Fibroblast of peridontal ligament (primary cell): ENCODE data around the gene GPX4.
"Not testable (repeated sequence)": the region's sequence is repeated elsewhere in the genome, so short reads cannot be mapped to it uniquely, and the experiment has no call there.

Experiments used
- DNase-seq: peaks from one replicate; pipeline ENCODE4 v3.0.0-alpha.2; 2010; ENCODE audit errors: extremely low read depth

GPX4 gene

GRCh38 chr19:1113986-1114483, 10.2 kb downstream of the GPX4 start:
- DNase-seq: no peak

GRCh38 chr19:1114728-1115127, 10.9 kb downstream of the GPX4 start:
- DNase-seq: not testable (repeated sequence)

GRCh38 chr19:1115646-1116420, 12.0 kb downstream of the GPX4 start:
- no peak for DNase-seq

GRCh38 chr19:1116726-1117581, 13.2 kb downstream of the GPX4 start:
- no peak for DNase-seq

GRCh38 chr19:1117654-1118053, 13.9 kb downstream of the GPX4 start:
- no peak for DNase-seq

- no peak for DNase-seq
Observed at GRCh38 chr19:1118999-1119398, 15.2 kb downstream of the GPX4 start.

GRCh38 chr19:1119475-1120217, 15.9 kb downstream of the GPX4 start:
- no peak for DNase-seq

GRCh38 chr19:1121395-1121794, 17.6 kb downstream of the GPX4 start:
- no peak for DNase-seq

GRCh38 chr19:1122021-1122971, 18.5 kb downstream of the GPX4 start:
- DNase-seq: no peak

- DNase-seq: peak; percentile 44
Observed at GRCh38 chr19:1122972-1123363, 19.2 kb downstream of the GPX4 start.

- DNase-seq: no peak
Observed at GRCh38 chr19:1123381-1123780, 19.6 kb downstream of the GPX4 start.

- DNase-seq: no peak
Observed at GRCh38 chr19:1123885-1124677, 20.3 kb downstream of the GPX4 start.

GRCh38 chr19:1125601-1126467, 22.0 kb downstream of the GPX4 start:
- peak; percentile 51 for DNase-seq

GRCh38 chr19:1126984-1127760, 23.4 kb downstream of the GPX4 start:
- no peak for DNase-seq

- DNase-seq: no peak
Observed at GRCh38 chr19:1128106-1128505, 24.3 kb downstream of the GPX4 start.

GRCh38 chr19:1129084-1129483, 25.3 kb downstream of the GPX4 start:
- DNase-seq: not testable (repeated sequence)

- DNase-seq: no peak
Observed at GRCh38 chr19:1129535-1129934, 25.7 kb downstream of the GPX4 start.
